Measurements from ENCODE around the gene FAM169A.
"Not testable (repeated sequence)": the region's sequence is repeated elsewhere in the genome, so short reads cannot be mapped to it uniquely, and the experiment has no call there.

FAM169A gene, protein sequence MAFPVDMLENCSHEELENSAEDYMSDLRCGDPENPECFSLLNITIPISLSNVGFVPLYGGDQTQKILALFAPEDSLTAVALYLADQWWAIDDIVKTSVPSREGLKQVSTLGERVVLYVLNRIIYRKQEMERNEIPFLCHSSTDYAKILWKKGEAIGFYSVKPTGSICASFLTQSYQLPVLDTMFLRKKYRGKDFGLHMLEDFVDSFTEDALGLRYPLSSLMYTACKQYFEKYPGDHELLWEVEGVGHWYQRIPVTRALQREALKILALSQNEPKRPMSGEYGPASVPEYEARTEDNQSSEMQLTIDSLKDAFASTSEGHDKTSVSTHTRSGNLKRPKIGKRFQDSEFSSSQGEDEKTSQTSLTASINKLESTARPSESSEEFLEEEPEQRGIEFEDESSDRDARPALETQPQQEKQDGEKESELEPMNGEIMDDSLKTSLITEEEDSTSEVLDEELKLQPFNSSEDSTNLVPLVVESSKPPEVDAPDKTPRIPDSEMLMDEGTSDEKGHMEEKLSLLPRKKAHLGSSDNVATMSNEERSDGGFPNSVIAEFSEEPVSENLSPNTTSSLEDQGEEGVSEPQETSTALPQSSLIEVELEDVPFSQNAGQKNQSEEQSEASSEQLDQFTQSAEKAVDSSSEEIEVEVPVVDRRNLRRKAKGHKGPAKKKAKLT

DNA sequence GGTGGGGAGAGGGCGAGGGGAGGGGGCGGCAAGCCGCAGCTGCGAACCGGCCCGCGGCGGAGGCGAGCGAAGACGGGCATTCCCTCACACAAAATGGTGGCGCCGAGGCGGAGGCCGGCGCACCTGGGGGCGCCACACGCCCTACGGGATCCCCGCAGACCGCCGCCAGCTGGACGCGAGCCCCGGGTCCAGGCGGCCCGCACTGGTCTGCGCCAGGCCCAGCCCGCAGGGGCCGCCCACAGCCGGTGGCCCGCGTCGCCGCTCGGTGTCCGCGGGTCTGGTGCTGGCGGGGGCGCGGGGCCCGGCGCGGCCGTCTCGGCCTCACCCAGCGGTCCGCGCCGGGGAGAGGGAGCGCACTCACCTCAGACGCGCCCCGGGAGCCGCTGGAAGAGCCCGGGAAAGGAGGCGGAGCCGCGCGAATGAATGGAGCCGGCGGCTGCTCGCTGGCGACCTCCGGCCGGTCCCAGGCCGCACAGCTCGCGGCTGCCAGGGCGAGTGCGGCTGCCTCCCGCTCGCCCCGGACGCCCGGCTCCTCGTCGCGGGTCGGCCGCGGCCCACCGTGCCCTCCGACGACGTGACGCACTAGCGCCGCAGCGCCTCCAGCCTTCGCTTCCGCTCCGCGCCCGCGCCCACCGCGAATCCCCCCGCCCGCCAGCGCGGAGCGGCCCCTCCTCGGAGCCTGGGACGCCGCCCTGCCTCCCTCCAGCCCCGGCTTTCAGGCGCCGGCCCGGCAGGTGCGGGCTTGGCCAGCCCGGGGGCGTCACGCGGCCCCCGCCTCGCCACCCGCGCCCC, at the start of gene FAM169A:
Gene FAM169A (minus strand): TSS at position 584 of the 792 bp plus-strand sequence. CDS start 24,711 bp downstream, outside the sequence.
- DNase-seq = peak; percentile 1

DNA sequence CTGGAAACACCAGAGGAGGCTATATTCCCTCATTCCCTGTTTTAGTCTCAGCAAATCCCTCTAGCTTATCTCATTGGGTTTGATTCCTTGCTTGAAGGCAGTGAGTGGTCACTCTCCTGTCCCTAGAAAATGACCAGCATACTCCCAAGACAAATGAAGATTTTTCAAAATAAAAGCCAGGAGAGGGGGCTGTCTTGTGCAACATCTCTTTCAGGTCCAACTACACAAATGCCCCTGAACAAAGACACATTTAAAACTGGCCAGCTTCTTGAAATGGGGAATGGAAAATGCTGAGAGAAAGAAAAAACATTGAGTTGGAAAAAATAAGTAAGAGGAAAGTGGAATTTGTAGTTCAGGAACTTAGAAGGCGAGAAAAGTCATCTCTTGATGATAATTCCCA, 49.3 kb upstream of the FAM169A start:
- DNase-seq = no peak

DNA sequence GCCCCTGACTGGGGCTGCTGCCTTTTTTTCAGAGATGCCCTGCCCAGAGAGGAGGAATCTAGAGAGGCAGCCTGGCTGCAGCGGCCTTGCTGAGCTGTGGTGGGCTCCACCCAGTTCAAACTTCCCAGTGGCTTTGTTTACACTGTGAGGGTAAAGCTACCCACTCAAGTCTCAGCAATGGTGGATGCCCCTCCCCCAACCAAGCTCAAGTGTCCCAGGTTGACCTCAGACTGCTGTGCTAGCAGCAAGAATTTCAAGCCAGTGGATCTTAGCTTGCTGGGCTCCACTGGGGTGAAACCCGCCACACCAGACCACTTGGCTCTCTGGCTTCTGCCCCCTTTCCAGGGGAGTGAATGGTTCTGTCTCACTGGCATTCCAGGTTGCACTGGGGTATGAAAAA, 45.2 kb upstream of the FAM169A start:
- not testable (repeated sequence) for DNase-seq

DNA sequence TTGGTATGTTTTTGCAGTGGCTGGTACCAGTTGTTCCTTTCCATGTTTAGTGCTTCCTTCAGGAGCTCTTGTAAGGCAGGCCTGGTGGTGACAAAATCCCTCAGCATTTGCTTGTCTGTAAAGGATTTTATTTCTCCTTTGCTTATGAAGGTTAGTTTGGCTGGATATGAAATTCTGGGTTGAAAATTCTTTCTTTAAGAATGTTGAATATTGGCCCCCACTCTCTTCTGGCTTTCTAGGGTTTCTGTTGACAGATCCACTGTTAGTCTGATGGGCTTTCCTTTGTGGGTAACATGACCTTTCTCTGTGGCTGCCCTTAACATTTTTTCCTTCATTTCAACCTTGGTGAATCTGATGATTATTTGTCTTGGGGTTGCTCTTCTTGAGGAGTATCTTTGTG, 43.7 kb upstream of the FAM169A start:
- not testable (repeated sequence) for DNase-seq

DNA sequence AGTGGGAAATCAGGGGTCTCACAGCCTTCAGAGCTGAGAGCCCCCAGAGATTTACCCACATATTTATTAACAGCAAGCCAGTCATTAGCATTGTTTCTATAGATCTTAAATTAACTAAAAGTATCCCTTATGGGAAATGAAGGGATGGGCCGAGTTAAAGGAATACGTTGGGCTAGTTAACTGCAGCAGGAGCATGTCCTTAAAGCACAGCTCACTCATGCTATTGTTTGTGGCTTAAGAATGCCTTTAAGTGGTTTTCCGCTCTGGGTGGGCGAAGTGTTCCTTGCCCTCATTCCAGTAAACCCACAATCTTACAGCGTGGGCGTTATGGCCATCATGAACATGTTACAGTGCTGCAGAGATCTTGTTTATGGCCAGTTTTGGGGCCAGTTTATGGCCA, 42.0 kb upstream of the FAM169A start:
- DNase-seq = not testable (repeated sequence)

DNA sequence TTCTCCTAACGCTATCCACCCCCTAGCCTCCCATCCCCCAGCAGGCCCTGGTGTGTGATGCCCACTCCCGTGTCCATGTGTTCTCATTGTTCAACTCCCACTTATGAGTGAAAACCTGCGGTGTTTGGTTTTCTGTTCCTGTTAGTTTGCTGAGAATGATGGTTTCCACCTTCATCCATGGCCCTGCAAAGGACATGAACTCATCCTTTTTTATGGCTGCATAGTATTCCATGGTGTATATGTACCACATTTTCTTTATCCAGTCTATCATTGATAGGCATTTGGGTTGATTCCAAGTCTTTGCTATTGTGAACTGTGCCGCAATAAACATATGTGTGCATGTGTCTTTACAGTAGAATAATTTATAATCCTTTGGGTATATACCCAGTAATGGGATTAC, 38.5 kb upstream of the FAM169A start:
- not testable (repeated sequence) for DNase-seq

DNA sequence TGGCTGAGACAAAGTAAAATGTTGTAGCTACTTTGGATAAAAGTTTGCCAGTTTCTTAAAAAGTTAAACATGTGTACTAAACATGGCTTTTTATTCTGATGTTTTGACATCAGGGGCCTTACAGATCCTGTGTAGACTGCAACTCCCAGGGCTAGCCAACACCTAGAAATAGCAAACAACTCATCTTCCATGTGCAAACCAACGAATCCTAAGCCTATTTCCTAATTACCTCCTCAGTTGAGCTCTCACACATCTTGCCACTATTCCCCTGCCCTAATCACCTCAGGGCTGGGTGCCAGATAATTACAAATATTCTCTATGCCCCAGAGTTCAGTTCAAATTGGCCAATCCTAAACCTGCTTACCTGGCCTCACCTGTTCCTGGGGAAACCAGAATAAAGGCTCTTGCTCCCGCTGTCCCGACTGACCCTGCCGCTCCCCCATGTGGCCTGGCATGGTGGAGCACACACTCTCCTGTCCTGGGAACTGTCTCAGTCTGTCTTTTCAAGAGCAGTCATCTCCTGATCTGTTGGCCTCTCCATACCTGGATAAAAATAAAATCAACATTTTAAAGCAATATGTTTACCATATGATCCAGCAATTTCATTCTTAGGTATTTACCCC, 37.1 kb upstream of the FAM169A start:
- peak; percentile 0 for DNase-seq

DNA sequence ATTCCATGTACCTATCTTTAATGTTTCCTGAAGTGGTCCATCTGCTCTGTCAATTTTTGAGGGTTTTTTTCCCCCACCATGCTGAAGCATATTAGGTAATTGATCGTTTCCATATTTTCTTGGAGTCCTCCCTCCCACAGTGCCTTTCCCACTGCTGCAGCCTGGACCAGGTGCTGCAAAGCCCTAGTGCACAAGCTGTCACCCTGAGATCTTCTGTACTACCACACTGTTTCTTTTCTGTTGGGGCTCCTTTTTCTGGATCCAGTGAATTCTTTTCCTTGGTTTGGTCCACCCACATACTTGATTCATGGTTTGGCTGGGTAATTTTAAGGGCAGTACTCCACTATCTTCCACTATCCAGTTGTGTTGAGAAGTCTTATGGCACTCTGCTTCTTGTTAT, 30.9 kb upstream of the FAM169A start:
- no peak for DNase-seq

DNA sequence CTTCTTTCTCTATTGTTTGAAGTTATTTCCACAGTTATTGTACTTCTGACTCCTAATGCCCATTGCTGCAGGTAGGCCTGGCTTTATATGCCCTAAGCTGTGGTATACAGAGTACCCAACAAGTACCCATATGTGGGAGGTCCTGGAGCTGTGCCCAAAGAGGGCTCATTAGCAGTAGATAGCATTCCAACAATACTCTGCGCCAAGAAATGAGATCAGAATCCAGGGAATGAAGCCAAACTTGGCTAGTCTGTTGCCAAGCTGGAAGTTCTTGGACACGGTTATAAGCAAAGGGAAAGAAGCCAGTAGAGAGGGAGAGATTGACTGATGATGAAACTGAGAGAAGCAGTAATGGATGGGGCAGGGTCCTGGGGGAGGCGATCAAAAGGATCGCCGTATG, 29.7 kb upstream of the FAM169A start:
- no peak for DNase-seq

DNA sequence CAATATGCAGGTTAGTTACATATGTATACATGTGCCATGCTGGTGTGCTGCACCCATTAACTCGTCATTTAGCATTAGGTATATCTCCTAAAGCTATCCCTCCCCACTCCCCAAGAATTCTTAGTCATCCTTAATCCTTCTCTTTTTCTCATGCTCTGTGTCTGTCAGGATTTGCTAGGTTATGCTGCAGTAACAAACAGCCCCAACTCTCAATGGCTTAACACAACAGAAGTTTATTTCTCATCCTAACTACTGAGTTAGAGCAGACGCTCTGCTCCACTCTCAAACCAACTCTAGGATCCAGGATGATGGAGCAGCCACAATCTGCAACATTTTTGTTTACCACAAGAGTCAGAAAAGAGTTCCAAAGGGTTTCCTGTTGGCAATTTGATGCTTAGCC, 28.2 kb upstream of the FAM169A start:
- DNase-seq = no peak

DNA sequence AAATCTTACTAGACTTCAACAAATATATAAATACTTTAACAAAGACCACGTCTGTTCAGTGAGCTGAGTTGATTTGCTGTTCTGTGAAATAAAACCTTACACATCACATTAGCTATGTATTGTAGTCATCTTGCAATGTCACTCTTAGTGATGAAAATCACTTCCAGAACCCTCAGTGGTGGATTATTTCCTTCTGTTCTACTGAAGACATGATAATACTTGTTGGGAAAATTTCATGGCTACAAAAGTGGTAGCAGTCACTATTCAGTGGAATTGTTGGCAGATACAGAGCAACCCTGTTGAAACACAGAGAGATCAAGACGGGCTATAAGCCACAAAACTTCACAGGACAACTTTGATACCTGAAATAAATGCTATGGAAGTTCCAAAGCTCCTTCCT, 26.7 kb upstream of the FAM169A start:
- no peak for DNase-seq

DNA sequence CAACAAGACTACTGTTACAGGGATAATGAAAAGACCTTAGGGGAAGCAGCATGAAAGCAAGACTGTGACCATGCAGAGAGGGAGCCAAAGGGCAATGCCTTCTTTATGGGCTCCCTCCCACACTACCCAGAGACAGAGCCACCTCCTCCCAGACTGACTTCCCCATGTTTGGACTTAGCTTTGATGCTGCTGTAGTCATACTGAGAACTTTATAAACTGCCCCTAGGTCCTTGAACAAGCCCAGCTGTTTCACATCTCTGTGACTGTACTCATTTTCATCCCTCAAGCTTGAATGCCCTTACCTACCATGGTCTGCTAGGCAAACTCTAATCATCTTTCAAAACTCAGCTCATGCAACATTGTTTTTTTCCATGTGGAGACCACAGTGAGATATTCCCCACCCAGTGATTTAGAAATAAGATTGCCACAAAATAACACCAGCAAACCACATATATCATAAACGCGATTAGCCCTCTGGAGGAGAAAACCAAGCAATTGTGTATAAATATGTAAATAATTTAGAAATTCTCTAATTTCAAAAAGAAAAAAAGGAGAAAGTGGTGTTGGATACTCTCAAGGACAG, 23.4 kb upstream of the FAM169A start:
- DNase-seq = no peak

DNA sequence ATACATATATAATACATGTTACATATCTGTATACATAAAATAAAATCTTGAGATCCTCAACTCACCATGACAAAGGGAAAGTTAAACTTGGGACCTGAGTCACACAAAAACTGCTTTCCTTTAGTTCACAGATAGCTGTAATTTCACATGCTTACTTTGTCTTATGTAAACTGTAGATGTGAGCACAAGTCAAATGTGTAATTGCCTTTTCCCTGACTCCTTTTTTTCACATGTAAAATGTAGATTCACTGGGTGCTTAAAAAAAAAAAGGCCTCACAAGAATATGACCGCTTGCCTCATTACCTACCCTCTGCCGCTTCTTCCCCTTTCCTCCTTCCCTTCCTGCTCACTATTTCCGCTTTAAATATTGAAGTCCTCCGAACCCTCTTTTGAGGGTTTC, 21.9 kb upstream of the FAM169A start:
- no peak for DNase-seq

DNA sequence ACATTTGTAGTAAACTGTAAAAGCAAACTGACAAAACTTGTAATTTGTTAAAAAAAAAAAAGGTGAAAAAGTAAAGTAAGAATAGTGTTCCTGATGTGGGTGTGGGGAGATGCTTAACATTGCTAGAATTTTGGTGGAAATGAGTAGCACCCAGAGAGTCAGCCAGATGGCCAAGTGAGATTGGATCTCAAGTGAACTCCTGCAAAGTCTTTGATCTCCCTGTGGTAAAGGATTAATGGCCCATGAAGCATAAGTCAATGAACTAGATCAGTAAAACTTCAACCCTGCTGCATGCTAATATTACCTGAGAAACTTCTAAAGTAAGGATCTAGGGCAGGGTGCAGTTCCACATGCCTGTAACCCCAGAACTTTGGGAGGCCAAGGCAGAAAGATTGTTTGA, 19.0 kb upstream of the FAM169A start:
- no peak for DNase-seq

DNA sequence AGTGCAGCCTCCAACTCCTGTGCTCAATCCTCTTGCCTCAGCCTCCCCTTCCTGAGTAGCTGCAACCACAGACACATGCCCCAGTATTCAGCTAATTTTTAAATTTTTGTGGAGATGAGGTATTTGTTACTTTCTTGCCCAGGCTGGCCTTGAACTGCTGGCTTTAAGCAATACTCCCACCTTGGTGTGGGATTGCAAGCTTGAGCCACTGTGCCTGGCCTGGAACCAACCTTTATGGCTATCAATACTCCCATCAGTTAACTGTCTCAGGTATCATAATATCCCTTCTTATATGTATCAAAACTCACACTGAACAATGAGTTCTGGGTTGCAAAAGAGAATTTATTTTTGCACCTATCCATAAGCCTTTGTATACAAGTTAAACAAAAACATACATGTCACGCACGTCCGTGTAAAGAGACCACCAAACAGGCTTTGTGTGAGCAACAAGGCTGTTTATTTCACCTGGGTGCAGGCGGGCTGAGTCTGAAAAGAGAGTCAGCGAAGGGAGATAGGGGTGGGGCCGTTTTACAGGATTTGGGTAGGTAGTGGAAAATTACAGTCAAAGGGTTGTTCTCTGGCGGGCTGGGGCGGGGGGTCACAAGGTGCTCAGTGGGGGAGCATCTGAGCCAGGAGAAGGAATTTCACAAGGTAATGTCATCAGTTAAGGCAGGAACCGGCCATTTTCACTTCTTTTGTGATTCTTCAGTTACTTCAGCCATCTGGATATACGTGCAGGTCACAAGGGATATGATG, 16.4 kb upstream of the FAM169A start:
- DNase-seq = not testable (repeated sequence)

DNA sequence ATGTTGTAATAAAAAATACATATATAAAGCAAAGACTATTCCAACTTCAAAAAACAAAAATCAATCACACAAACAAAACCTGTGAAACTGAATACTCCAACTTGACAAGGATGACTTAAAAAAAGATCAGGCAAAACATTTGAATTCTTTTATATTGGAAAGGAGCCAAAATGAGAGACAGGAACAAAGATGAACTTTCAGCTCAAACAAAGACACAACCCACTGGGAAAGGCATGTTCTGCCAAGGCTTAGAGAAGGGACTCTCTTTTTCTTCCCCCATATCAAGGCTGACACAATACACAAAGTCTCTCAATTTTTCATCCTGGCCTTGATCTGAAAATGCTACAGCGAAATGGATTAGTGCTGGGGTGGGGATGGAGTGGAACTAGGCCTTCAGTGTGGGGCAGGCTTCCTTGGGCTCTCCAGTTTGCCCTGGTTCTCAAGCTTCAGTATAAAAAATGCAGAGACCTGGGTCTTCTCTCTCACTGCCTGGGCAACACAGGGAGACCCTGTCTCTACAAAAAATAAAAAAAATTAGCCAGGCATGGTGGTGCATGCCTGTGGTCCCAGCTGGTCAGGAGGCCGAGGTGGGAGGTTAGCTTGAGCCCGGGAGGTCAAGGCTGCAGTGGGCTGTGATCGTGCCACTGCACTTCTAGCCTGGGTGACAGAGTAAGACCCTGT, 11.6 kb upstream of the FAM169A start:
- no peak for DNase-seq

DNA sequence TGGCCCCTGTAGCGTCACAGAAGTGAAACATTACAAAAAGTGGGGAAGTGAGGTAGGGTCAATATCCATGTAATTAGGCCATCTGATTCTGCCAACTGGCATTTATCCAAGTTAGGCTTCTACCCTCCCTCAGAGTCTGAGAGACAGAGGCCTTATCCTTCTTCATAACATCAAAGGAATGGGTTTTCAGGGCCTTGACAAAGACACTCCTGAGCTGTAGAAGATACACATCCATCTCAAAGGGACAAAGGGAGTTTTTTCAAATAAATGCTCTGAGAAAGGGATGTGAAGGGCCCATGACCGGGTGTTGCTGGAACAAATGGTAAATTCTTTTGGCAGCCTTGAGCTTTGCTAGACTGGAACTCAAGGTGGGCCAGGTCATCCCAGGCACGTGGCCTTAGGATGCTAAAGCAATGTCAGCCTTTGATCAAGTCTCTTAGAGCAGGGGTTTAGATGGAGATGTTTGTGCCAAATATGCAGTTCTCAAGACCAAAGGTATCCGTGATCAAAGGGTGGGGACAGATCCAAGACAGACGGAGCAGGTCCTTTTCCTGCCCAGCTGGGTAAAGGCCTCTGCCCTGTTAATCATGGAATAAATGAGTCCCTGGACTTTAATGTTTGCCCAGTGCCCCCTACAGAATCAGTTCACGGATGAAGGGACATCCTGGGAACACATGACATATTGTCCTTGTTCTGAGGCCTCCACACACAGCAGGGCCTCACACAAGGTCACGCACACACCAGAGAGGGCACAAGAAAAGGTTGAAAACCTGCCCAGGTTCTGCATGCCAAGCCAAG, 10.0 kb upstream of the FAM169A start:
- no peak for DNase-seq

DNA sequence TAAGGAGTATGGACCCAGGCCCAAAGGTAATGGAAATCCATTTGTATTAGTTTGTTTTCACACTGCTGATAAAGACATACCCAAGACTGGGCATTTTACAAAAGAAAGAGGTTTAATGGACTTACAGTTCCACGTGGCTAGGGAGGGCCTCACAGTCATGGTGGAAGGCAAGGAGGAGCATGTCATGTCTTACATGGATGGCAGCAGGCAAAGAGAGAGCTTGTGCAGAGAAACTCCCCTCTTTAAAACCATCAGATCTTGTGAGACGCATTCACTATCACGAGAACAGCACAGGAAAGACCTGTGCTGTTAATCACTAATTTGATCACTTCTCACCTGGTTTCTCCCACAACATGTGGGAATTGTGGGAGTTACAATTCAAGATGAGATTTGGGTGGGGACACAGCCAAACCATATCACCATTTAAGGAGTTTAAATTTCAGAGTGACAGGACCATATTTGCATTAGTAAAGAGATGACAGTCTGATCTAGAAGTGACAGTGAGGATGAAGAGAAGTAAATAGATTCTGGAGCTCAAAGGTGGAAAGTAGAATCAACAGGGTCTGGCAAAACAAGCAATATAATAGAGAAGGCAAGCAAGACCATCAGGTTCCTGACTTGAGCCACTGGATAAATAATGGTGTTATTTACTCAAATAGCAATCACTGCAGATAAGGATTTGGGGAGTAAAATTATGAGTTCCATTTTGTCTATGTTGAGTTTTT, 7.5 kb upstream of the FAM169A start:
- DNase-seq = no peak

DNA sequence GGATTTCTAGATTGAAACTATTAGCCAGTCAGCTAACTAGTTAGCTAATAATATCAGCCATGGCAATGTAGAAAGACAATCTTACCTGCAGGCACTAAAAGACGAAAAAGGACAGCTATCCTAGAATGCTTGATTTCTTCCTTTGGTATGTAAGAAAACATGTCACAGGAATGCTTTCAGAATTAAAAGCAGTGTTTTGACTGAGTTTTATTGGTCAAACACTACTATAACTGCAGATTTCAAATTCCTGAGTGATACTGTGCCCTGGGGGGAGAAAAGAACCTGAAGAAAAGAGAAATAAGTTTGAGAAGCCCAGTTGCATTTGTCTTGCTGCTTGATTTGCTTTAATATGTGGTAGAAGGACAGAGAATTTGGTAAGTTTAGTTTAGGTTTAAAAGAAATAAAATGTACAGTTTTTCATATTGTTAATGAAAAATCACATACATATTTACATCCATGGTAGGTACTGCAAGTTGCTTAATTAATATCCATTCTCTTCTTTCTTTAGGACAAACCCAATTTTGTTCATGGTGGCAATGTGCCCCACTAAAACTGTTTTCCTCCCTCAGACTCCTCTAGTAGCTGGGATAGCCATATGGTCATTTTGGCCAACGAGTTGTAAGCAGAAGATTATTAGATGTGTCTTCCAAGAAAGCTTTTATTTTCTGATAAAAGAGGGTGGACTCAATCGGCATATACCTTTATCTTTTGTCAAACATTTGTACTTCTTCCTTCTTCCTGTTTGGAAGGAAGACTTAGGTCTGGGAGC, 4.3 kb upstream of the FAM169A start:
- DNase-seq = no peak

Data from NCI-H2107 (cell line).